H1 (cell line): ENCODE results near the gene JOSD1.

Experiments
- CBX5 ChIP-seq: fragments of 300-800, 300-1000 bp; sonication (generic); IDR thresholded peaks from 2 replicates; pipeline ENCODE4 v1.7.1; 2016; ENCODE audit warnings: antibody characterized with exemption, low read length, low read depth
- CTCF ChIP-seq, 3 experiments: IDR thresholded peaks; 1 replicate in 2 of 3; 2 replicates in 1 of 3; pipeline versions ENCODE4 v1.5.1 to v1.6.1; 2011; ENCODE audit warnings: low read length in 3 of 3, mild to moderate bottlenecking in 3 of 3, inconsistent platforms in 2 of 3, low read depth in 1 of 3, moderate library complexity in 1 of 3; ENCODE audit not compliant: insufficient read depth in 1 of 3; ENCODE audit errors: control extremely low read depth in 1 of 3
- EP300 ChIP-seq, 2 experiments: IDR thresholded peaks; 1 replicate in 1 of 2; 2 replicates in 1 of 2; pipeline ENCODE4 v1.6.1; 2011 to 2012; ENCODE audit warnings: low read depth in 2 of 2, low read length in 2 of 2, mild to moderate bottlenecking in 2 of 2, borderline replicate concordance in 1 of 2, inconsistent platforms in 1 of 2, moderate library complexity in 1 of 2
- HDAC2 ChIP-seq, 2 experiments: fragments of 300-600 bp in 1 of 2; sonication (generic) in 1 of 2; IDR thresholded peaks; 2 replicates each; pipeline ENCODE4 v1.6.1; 2011 to 2012; ENCODE audit warnings: low read depth in 2 of 2, low read length in 2 of 2, mild to moderate bottlenecking in 2 of 2, moderate library complexity in 2 of 2, borderline replicate concordance in 1 of 2, inconsistent platforms in 1 of 2
- POLR2A ChIP-seq, 2 experiments: IDR thresholded peaks; 1 replicate in 1 of 2; 2 replicates in 1 of 2; pipeline ENCODE4 v1.6.1; 2011; ENCODE audit warnings: low read depth in 2 of 2, low read length in 2 of 2, mild to moderate bottlenecking in 2 of 2; ENCODE audit errors: control extremely low read depth in 1 of 2
- POLR2AphosphoS5 ChIP-seq: IDR thresholded peaks from 2 replicates; pipeline ENCODE4 v1.6.1; 2011; ENCODE audit warnings: low read depth, low read length
- RFX5 ChIP-seq: IDR thresholded peaks from 2 replicates; pipeline ENCODE4 v1.6.1; 2011; ENCODE audit warnings: low read depth, low read length, improper control_type of control experiment, borderline replicate concordance
- SAP30 ChIP-seq: fragments of 300-600 bp; sonication (generic); IDR thresholded peaks from 2 replicates; pipeline ENCODE4 v1.7.1; 2012; ENCODE audit warnings: low read length, moderate library complexity, mild to moderate bottlenecking, inconsistent platforms; ENCODE audit not compliant: insufficient read depth, insufficient replicate concordance
- SIRT6 ChIP-seq: IDR thresholded peaks from one replicate; pipeline ENCODE4 v1.7.1; 2012; ENCODE audit warnings: low read length, inconsistent platforms
- TAF1 ChIP-seq: IDR thresholded peaks from 2 replicates; pipeline ENCODE4 v1.6.1; 2011; ENCODE audit warnings: mild to moderate bottlenecking, low read depth, low read length
- TAF7 ChIP-seq: optimal IDR thresholded peaks from 2 replicates; pipeline ENCODE3; 2011; ENCODE audit warnings: low read depth, mild to moderate bottlenecking, inconsistent platforms, low read length, moderate library complexity, borderline replicate concordance
- TBP ChIP-seq: IDR thresholded peaks from 2 replicates; pipeline ENCODE4 v1.6.1; 2011; ENCODE audit warnings: low read depth, low read length, improper control_type of control experiment
- TEAD4 ChIP-seq: IDR thresholded peaks from 2 replicates; pipeline ENCODE4 v1.6.1; 2012; ENCODE audit warnings: low read depth, low read length, inconsistent platforms, mixed read lengths
- TF ChIP-seq, protein P1 (sequence below): IDR thresholded peaks from 2 replicates; pipeline ENCODE4 v1.6.1; 2011; ENCODE audit warnings: low read length, improper control_type of control experiment

DNA sequence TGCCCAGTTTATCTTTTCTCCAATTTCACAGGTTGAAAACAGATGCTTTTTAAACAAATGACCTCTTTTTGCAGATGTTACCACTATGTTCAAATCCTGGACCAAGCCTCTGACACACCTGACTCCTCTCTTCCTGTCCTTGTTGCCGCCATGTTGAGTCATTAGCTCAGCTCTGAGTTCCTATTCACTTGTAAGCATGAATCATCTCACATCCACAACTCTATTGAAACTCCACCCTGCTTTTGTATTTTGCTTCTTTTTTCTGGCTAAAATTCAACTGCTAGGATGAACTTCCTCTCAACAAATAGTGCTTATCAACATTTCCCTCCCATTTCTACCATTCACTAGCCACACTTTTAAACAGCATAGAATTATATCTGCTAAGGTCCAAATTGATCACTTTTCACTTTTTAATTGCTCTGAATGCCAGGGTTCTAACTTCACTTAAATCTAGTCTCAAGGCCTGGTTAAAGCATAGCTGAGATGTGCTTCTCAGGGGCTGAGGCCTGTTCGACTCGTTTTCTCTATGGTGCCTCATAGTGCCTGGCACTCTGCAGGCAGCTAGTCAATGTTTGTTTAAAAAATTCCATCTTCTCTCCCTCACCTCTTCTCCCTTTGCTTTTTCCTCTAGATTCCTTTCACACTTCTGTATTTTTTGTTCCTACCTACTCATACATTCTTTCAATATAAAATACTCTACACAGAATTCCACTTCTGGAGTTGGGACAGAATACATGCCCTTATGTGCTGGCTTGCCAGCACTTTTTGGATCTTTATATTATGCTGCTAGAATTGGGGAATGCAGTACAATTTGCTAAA lies 3.9 kb downstream of the JOSD1 start:
- TF ChIP-seq, protein P1, sequence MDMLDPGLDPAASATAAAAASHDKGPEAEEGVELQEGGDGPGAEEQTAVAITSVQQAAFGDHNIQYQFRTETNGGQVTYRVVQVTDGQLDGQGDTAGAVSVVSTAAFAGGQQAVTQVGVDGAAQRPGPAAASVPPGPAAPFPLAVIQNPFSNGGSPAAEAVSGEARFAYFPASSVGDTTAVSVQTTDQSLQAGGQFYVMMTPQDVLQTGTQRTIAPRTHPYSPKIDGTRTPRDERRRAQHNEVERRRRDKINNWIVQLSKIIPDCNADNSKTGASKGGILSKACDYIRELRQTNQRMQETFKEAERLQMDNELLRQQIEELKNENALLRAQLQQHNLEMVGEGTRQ: no peak
- TF ChIP-seq TEAD4 (no peak), POLR2A (IDR thresholded peaks at IDR 0.05; ENCODE audit: control extremely low read depth in 1 of 2, low read depth in 2 of 2, low read length in 2 of 2) (no peak), CTCF (IDR thresholded peaks at IDR 0.05; ENCODE audit: control extremely low read depth in 1 of 3, insufficient read depth in 1 of 3, low read depth in 1 of 3, low read length in 3 of 3) (no peak), TAF7 (no peak), CBX5 (no peak), HDAC2 (IDR thresholded peaks at IDR 0.05; ENCODE audit: borderline replicate concordance in 1 of 2, low read depth in 2 of 2, low read length in 2 of 2) (no peak), SIRT6 (no peak), EP300 (IDR thresholded peaks at IDR 0.05; ENCODE audit: borderline replicate concordance in 1 of 2, low read depth in 2 of 2, low read length in 2 of 2) (no peak), RFX5 (no peak), POLR2AphosphoS5 (no peak), SAP30 (no peak), TAF1 (no peak), TBP (no peak)
